Trophoblast cell (in vitro differentiated cells and primary cell): ENCODE data around the gene ADD1.

Experiments used
- DNase-seq, 2 donors: peaks; one replicate each; pipeline ENCODE4 v3.0.0-alpha.2; 2016
- H2AFZ ChIP-seq: 2 replicates; pipeline ENCODE4 v1.6.1; 2013; ENCODE audit warnings: low read length, moderate library complexity, mild to moderate bottlenecking; ENCODE audit not compliant: insufficient read depth, poor library complexity
- H2AK5ac ChIP-seq: 2 replicates; pipeline ENCODE4 v1.6.1; 2013; ENCODE audit warnings: mild to moderate bottlenecking, low read length
- H2BK120ac ChIP-seq: 2 replicates; pipeline ENCODE4 v1.6.1; 2013; ENCODE audit warnings: low read length, mild to moderate bottlenecking, moderate library complexity; ENCODE audit not compliant: insufficient read depth, poor library complexity
- H2BK12ac ChIP-seq: 2 replicates; pipeline ENCODE4 v1.6.1; 2013; ENCODE audit warnings: mild to moderate bottlenecking, low read length, moderate library complexity
- H2BK5ac ChIP-seq: 2 replicates; pipeline ENCODE4 v1.6.1; 2013; ENCODE audit warnings: low read length, low read depth, moderate library complexity, mild to moderate bottlenecking; ENCODE audit not compliant: poor library complexity
- H3K14ac ChIP-seq: 2 replicates; pipeline ENCODE4 v1.6.1; 2013; ENCODE audit warnings: mild to moderate bottlenecking, low read length
- H3K18ac ChIP-seq: 2 replicates; pipeline ENCODE4 v1.6.1; 2013; ENCODE audit warnings: mild to moderate bottlenecking, low read length
- H3K23ac ChIP-seq: 2 replicates; pipeline ENCODE4 v1.6.1; 2013; ENCODE audit warnings: low read length
- H3K27ac ChIP-seq: 2 replicates; pipeline ENCODE4 v1.5.1; 2013; ENCODE audit warnings: low read depth, mild to moderate bottlenecking, inconsistent platforms, low read length, moderate library complexity
- H3K27me3 ChIP-seq: 2 replicates; pipeline ENCODE4 v1.6.1; 2013; ENCODE audit warnings: inconsistent platforms, mild to moderate bottlenecking, low read length, moderate library complexity; ENCODE audit not compliant: insufficient read depth
- H3K36me3 ChIP-seq, 2 experiments: 1 replicate in 1 of 2; 2 replicates in 1 of 2; pipeline ENCODE4 v1.6.1; 2013; ENCODE audit warnings: low read length in 2 of 2, mild to moderate bottlenecking in 2 of 2, moderate library complexity in 1 of 2; ENCODE audit not compliant: insufficient read depth in 2 of 2, control insufficient read depth in 1 of 2
- H3K4ac ChIP-seq: 2 replicates; pipeline ENCODE4 v1.6.1; 2013; ENCODE audit warnings: low read depth, mild to moderate bottlenecking, low read length, moderate library complexity
- H3K4me1 ChIP-seq, 2 experiments: 1 replicate in 1 of 2; 2 replicates in 1 of 2; pipeline ENCODE4 v1.6.1; 2013; ENCODE audit warnings: low read length in 2 of 2, mild to moderate bottlenecking in 2 of 2, moderate library complexity in 1 of 2; ENCODE audit not compliant: insufficient read depth in 2 of 2, control insufficient read depth in 1 of 2
- H3K4me2 ChIP-seq: 2 replicates; pipeline ENCODE4 v1.6.1; 2013; ENCODE audit warnings: inconsistent platforms, mild to moderate bottlenecking, low read length, moderate library complexity
- H3K4me3 ChIP-seq: 2 replicates; pipeline ENCODE4 v1.5.1; 2013; ENCODE audit warnings: mild to moderate bottlenecking, low read depth, low read length, inconsistent platforms
- H3K79me1 ChIP-seq: one replicate; pipeline ENCODE4 v1.6.1; 2013; ENCODE audit warnings: low read length
- H3K79me2 ChIP-seq: 2 replicates; pipeline ENCODE4 v1.6.1; 2013; ENCODE audit warnings: low read length, mild to moderate bottlenecking; ENCODE audit not compliant: control insufficient read depth, insufficient read depth, poor library complexity
- H3K9ac ChIP-seq: 2 replicates; pipeline ENCODE4 v1.6.1; 2013; ENCODE audit warnings: mild to moderate bottlenecking, low read length
- H3K9me3 ChIP-seq: 2 replicates; pipeline ENCODE4 v1.6.1; 2013; ENCODE audit warnings: low read depth, mild to moderate bottlenecking, control low read depth, inconsistent platforms, low read length; ENCODE audit not compliant: insufficient read depth
- H4K12ac ChIP-seq: 2 replicates; pipeline ENCODE4 v1.6.1; 2013; ENCODE audit warnings: low read depth, mild to moderate bottlenecking, low read length, moderate library complexity
- H4K8ac ChIP-seq: 2 replicates; pipeline ENCODE4 v1.6.1; 2013; ENCODE audit warnings: low read depth, mild to moderate bottlenecking, low read length, moderate library complexity
- H4K91ac ChIP-seq: one replicate; pipeline ENCODE4 v1.6.1; 2013; ENCODE audit warnings: low read depth, mild to moderate bottlenecking, low read length, moderate library complexity
- WGBS: extraction: QIAGEN DNeasy Blood & Tissue Kit; methylation state at CpG from one replicate; pipeline ENCODE4 v1.1.7; 2013; ENCODE audit warnings: missing lambda C conversion rate; ENCODE audit not compliant: insufficient read length, insufficient coverage; ENCODE audit errors: extremely low coverage; 5-methylcytosine and 5-hydroxymethylcytosine counted together

Gene ADD1

DNA sequence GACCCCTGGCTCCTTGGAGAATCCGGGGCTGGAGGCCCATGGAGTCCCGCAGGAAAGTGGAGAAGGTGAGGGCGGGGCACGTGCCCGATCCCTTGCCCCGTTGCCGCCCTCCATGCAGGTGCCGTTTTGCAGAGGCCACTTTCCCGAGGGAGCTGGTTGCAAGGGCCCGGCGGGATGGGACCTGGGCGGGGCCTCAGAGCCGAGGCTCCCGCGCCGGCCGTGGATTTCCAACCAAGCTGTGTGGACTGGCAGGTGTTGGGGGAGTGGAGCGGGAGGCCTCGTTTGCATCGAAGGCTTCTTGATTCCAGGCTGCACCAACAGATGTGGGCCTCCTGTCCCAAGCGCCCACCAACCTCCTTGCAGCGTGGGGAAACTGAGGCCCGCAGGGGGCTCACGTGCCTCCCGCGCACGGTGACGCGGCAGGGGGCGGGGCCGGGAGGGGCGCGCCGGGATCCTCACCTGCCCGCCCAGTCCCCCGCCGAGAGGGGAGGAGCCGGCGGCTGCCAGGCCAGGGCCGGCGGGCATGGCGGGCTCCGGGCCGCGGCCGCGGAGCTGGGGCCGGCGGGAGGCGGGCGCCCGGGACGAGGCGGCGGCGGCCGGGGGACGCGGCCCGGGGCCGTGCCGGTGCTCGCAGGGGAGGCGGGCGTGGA, 25.8 kb upstream of the ADD1 start:
- peak; percentile 19 to 43 for DNase-seq
- H3K4me2 ChIP-seq = peak overlapping the region; percentile 60

DNA sequence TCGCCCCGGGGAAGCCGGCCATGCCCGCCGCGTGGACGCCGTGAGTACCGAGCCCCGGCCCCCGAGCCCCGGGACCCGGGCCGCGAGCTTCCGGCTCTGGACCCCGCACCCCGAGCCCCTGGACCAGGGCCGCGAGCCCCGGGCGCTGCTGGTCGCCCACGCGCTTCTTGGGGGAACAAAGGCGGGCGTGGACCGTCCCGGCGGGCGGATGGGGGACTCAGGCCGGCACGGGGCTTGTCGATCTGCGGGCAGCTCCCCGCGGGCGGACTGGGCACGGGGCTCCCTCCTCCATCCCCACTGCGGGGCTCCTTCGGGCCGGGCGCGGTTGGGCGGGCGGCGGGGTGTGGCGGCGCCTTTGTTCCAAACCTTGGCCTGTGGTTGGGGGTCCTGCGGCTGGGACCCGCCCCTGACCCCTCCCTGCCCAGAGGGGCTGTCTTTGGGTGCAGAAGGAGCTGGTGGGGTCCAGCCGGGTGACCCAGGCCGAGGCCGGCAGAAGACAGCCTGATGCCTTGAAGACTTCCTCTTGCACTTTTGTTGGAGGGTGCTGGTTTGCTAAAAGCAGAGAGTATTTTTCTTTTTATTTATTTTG, 25.2 kb upstream of the ADD1 start:
- Histone ChIP-seq H3K4ac (peak overlapping the region; percentile 74), H3K23ac (no peak overlapping the region), H3K36me3 (peaks cover 17 to 21% of the 10 kb centered on the region in 2 experiments), H3K14ac (peak overlapping the region; percentile 88), H2BK12ac (no peak overlapping the region), H3K18ac (peak overlapping the region; percentile 83), H3K27ac (no peak overlapping the region), H3K4me3 (peak overlapping the region; percentile 85), H2AFZ (peak overlapping the region; percentile 79), H3K79me1 (peaks cover 4% of the 10 kb centered on the region), H3K79me2 (peaks cover 5% of the 10 kb centered on the region), H3K4me1 (peaks cover 4 to 5% of the 10 kb centered on the region in 2 experiments), H4K91ac (peak overlapping the region; percentile 92), H2BK5ac (no peak overlapping the region), H2AK5ac (peak overlapping the region; percentile 67), H3K4me2 (peak overlapping the region; percentile 60), H3K27me3 (no peaks in the 10 kb centered on the region), H3K9me3 (peaks cover 1% of the 10 kb centered on the region), H4K12ac (peak overlapping the region; percentile 89), H4K8ac (peak overlapping the region; percentile 92), H3K9ac (peak overlapping the region; percentile 88), H2BK120ac (peak overlapping the region; percentile 86)
- no peak for DNase-seq
- no CpG with 5 or more reads among the region's 54 CpGs for WGBS

More for the DNA sequence above, 25.8 kb upstream of the ADD1 start:
- Histone ChIP-seq H3K27ac (no peak overlapping the region), H3K9ac (peak overlapping the region; percentile 88), H3K79me1 (peaks cover 4% of the 10 kb centered on the region), H2AFZ (peak overlapping the region; percentile 79), H3K4ac (peak overlapping the region; percentile 74), H3K4me3 (peak overlapping the region; percentile 85), H3K23ac (no peak overlapping the region), H3K27me3 (no peaks in the 10 kb centered on the region), H3K18ac (peak overlapping the region; percentile 83), H2BK5ac (no peak overlapping the region), H3K9me3 (peaks cover 1% of the 10 kb centered on the region), H4K8ac (peak overlapping the region; percentile 92), H3K14ac (peak overlapping the region; percentile 88), H4K12ac (peak overlapping the region; percentile 89), H2BK12ac (no peak overlapping the region), H2AK5ac (no peak overlapping the region), H3K4me1 (peaks cover 4 to 5% of the 10 kb centered on the region in 2 experiments), H2BK120ac (no peak overlapping the region), H3K79me2 (peaks cover 5% of the 10 kb centered on the region), H4K91ac (peak overlapping the region; percentile 92), H3K36me3 (peaks cover 11 to 15% of the 10 kb centered on the region in 2 experiments)
- no CpG with 5 or more reads among the region's 65 CpGs for WGBS

DNA sequence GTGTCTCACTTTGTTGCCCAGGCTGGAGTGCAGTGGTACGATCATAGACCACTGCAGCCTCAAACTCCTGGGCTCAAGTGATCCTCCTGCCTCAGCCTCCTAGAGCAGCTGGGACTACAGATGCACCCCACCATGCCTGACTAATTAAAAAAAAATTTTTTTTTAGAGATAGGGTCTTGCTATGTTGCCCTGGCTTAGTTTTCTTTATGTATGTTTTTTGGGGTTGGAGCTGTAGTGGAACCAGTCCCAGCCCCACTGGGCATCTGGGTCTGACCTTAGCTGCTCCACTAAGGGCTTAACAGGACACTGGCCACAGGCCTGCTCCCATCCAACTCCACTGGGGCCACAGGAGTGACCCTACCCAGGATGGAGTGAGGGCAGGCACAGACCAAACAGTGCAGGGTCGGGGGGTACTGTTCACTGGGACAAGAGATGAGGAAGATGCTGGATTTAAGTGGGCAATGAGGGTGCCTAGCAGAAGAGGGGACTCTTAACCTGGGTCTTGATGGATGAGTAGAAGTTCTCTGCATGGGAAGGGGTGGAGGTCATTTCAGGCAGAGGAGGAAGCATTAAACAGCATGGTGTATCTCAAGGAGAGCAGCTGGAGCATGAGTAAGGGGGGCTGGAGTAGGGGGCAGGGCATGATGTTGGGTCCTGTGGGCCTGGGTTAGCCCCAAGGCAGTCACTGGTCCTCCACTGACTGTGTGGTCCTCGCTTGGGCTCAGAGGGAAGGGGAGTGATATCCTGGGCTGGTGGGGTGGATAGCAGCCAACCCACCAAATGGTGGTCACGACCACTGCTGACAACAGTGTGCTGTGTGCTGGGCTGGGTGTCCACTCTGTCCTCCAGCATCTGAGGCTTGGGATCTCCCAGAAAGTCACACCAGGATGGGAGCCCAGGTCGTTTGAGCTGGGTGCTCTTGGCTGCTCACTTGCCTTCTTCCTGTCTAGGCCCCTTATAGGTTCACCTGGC, 24.1 kb upstream of the ADD1 start:
- H3K36me3 ChIP-seq = peaks cover 28 to 32% of the 10 kb centered on the region in 2 experiments
- no peak for DNase-seq
- no CpG with 5 or more reads among the region's 5 CpGs for WGBS

DNA sequence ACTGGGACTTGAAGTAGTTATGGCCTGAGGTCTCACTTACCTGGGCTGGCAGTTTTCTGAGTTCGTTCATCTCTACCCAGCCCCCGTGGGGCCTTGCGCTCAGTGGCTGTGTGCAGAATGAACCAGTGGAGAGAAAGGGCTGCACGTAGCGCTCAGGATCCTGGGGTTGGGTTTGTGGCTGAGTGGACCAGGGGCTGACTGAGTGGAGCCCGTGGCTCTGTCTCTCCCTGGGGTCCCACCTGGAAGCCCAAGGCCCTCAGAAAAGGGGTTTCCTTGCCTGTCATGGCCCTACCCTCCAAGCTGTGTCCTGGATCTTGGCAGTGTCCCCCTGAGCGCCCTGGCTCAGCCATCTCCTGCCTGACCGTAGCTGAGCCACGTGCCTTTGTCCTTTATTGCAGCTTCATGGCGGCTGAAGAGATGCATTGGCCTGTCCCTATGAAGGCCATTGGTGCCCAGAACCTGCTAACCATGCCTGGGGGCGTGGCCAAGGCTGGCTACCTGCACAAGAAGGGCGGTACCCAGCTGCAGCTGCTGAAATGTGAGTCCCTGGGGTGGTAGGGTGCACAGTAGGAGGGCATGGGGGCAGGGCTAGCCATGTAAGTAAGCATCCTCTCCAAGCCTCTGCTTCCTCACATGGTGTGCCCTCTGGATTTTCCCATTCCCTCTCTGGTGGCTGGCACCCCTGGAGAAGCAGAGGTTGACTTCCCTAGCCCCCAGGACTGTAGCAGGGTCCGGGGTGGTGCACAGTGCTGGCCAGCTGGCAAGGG, 23.2 kb upstream of the ADD1 start:
- Histone ChIP-seq H2BK5ac (no peak overlapping the region), H2BK120ac (no peak overlapping the region)
- no CpG with 5 or more reads among the region's 13 CpGs for WGBS

More for the DNA sequence above, 24.1 kb upstream of the ADD1 start:
- Histone ChIP-seq H3K23ac (no peak overlapping the region), H2AFZ (no peak overlapping the region), H3K9ac (no peak overlapping the region), H3K14ac (no peak overlapping the region), H4K91ac (no peak overlapping the region), H2AK5ac (no peak overlapping the region), H3K79me1 (peaks cover 4% of the 10 kb centered on the region), H2BK5ac (no peak overlapping the region), H2BK12ac (no peak overlapping the region), H4K12ac (no peak overlapping the region), H3K4me3 (no peak overlapping the region), H3K27me3 (no peaks in the 10 kb centered on the region), H3K4me1 (peaks cover 4 to 5% of the 10 kb centered on the region in 2 experiments), H3K27ac (no peak overlapping the region), H4K8ac (no peak overlapping the region), H3K9me3 (peaks cover 4% of the 10 kb centered on the region), H3K18ac (no peak overlapping the region), H3K4ac (no peak overlapping the region), H2BK120ac (no peak overlapping the region), H3K79me2 (peaks cover 5% of the 10 kb centered on the region), H3K4me2 (no peak overlapping the region)

More for the DNA sequence above, 23.2 kb upstream of the ADD1 start:
- H3K9me3 ChIP-seq = peaks cover 4% of the 10 kb centered on the region
- H3K27ac ChIP-seq = no peak overlapping the region
- H3K27me3 ChIP-seq = no peaks in the 10 kb centered on the region
- no peak overlapping the region for H4K8ac ChIP-seq
- no peak overlapping the region for H4K91ac ChIP-seq
- DNase-seq = no peak
- H3K4ac ChIP-seq = no peak overlapping the region
- no peak overlapping the region for H3K23ac ChIP-seq
- no peak overlapping the region for H3K18ac ChIP-seq
- no peak overlapping the region for H2BK12ac ChIP-seq
- no peak overlapping the region for H2AK5ac ChIP-seq
- H3K4me3 ChIP-seq = no peak overlapping the region
- H3K4me1 ChIP-seq = peaks cover 4 to 5% of the 10 kb centered on the region in 2 experiments
- H3K36me3 ChIP-seq = peaks cover 37 to 40% of the 10 kb centered on the region in 2 experiments
- no peak overlapping the region for H3K4me2 ChIP-seq
- H3K79me1 ChIP-seq = peaks cover 4% of the 10 kb centered on the region
- no peak overlapping the region for H4K12ac ChIP-seq
- no peak overlapping the region for H2AFZ ChIP-seq
- no peak overlapping the region for H3K14ac ChIP-seq
- H3K9ac ChIP-seq = no peak overlapping the region
- H3K79me2 ChIP-seq = peaks cover 5% of the 10 kb centered on the region
